HUES6 (cell line): ENCODE data around the gene USP54.

Experiments used
- H3K27ac ChIP-seq: 2 replicates; pipeline ENCODE4 v1.7.0; 2013; ENCODE audit warnings: low read depth, mild to moderate bottlenecking, low read length, inconsistent platforms
- H3K27me3 ChIP-seq: 2 replicates; pipeline ENCODE4 v1.6.1; 2013; ENCODE audit warnings: low read length; ENCODE audit not compliant: control insufficient read depth, insufficient read depth
- H3K36me3 ChIP-seq: 2 replicates; pipeline ENCODE4 v1.6.1; 2013; ENCODE audit warnings: low read length; ENCODE audit not compliant: control insufficient read depth, insufficient read depth
- H3K4me1 ChIP-seq: 2 replicates; pipeline ENCODE4 v1.6.1; 2013; ENCODE audit warnings: low read length; ENCODE audit not compliant: control insufficient read depth, insufficient read depth
- H3K4me3 ChIP-seq: 2 replicates; pipeline ENCODE4 v1.5.1; 2013; ENCODE audit warnings: low read depth, low read length
- H3K9ac ChIP-seq: one replicate; pipeline ENCODE4 v1.6.1; 2013; ENCODE audit warnings: mild to moderate bottlenecking, low read length
- H3K9me3 ChIP-seq: 2 replicates; pipeline ENCODE4 v1.6.1; 2013; ENCODE audit warnings: low read depth, low read length; ENCODE audit not compliant: control insufficient read depth, insufficient read depth

The USP54 gene

DNA sequence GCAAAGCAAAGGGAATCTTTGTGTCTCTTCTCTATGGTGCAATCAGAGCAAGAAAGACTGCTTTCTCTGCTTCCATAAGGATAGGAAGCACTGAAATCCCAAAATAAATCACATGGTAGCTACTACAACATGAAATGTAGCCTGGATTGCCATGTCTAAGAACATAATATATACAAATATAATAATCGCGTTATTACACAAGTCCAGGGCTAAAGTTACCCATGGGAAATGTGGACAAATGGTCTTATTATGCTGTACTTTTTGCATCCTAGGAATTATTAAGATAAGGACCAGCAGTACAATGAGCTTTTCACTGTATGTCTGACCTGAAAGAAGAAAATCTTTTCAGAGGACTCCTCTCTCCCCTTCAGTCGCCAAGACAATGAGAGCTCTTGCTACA, 71.8 kb downstream of the USP54 start:
- Histone ChIP-seq H3K27ac (no peak overlapping the region), H3K4me1 (no peaks in the 10 kb centered on the region), H3K36me3 (peaks cover 80% of the 10 kb centered on the region), H3K4me3 (no peak overlapping the region), H3K27me3 (no peaks in the 10 kb centered on the region), H3K9ac (no peak overlapping the region), H3K9me3 (no peaks in the 10 kb centered on the region)

DNA sequence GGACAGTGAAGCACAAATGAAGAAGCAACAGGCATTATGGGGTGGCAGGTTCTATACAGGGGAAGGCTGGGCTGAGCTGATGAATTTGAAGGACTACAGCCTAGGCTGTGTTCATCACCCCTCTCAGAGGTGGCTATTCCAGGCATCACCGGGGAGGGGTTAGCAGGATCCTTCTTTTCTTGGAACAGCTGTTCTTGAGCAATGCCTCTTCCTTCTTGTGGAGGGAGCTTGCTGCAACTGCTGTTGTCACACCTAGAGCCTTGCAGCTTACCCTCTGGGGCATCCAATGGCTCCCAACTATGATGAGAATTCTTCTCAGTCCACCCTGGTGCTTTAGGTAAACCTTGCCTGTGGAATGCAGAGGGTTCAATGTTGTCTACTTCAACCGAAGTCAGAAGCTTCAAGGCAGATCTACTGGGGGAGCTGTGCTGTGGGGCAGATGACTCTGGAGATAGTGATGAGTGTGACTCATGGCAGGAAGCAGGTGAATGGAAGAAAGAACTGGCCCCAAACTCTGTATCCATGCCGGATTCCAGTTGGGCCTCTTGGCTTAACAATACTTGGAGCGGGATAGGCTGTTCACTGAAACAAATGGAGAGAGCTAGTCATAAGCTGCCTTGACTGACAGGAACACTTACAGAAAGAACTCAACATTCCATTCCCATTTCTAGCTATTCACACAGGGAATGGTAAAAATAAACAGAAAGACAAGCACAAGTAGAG, 73.8 kb downstream of the USP54 start:
- no peak overlapping the region for H3K9ac ChIP-seq
- peaks cover 70% of the 10 kb centered on the region for H3K36me3 ChIP-seq
- no peak overlapping the region for H3K27ac ChIP-seq
- H3K27me3 ChIP-seq: no peaks in the 10 kb centered on the region
- no peak overlapping the region for H3K4me3 ChIP-seq
- H3K9me3 ChIP-seq: no peaks in the 10 kb centered on the region
- no peaks in the 10 kb centered on the region for H3K4me1 ChIP-seq

DNA sequence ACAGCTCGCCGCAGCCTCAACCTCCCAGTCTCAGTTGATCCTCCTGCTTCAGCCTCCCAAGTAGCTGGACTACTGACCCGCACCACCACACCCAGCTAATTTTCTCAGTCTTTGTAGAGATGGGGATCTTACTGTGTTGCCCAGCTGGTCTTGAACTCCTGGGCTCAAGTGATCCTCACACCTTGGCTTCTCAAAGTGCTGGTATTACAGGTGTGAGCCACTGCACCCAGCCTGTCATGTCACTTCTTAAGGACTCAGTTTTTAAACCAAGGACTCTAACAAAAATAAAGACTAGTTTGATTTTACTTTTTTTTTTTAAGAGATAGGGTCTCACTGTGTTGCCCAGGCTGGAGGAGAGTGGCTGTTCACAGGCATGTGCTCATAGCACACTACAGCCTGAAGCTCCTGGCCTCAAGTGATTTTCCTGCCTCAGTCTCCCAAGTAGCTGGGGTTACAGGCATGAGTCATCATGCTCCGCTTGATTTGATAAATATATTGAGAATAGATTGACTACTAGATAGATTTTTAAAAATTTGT, 78.9 kb downstream of the USP54 start:
- Histone ChIP-seq H3K4me1 (no peaks in the 10 kb centered on the region), H3K9ac (no peak overlapping the region), H3K27me3 (no peaks in the 10 kb centered on the region), H3K36me3 (peaks cover 24% of the 10 kb centered on the region), H3K27ac (no peak overlapping the region), H3K9me3 (no peaks in the 10 kb centered on the region), H3K4me3 (no peak overlapping the region)

DNA sequence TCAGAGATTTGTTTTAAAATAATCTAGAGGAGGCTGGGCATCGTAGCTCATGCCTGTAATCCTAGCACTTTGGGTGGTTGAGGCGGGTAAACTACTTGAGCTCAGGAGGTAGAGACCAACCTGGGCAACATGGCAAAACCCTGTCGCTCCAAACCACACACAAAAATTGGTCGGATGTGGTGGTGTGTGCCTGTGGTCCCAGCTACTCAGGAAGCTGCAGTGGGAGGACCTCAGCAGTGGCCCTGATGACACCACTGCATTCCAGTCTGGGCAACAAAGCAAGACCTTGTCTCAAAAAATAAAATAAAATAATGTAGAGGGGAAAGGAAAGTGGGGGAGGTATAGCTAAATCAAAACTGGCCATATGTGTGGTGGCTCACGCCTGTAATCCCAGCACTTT, 81.4 kb downstream of the USP54 start:
- Histone ChIP-seq H3K27ac (no peak overlapping the region), H3K9ac (no peak overlapping the region), H3K4me1 (peaks cover 7% of the 10 kb centered on the region), H3K27me3 (no peaks in the 10 kb centered on the region), H3K36me3 (peaks cover 8% of the 10 kb centered on the region), H3K9me3 (no peaks in the 10 kb centered on the region), H3K4me3 (no peak overlapping the region)

DNA sequence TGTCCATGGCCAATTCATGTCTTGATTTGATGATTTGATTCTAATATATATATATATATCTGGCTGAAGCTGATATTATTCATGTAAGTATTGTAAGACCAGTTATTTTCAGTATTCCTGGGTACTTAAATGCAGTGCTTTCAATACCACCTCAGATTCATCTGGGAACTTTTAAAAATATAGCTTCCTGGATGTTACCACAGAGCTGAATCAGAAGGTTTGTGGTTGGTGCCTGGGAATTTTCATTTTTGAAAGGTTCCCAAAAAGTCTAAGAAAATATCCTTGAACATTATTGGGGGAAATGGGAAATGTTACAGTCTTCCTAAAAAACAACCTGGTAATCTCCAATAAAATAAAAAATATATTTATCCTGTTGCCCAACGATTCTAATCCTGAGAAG, 84.7 kb downstream of the USP54 start:
- peak overlapping the region; percentile 80; the same call in 1 of the 2 replicates for H3K27ac ChIP-seq
- peaks cover 7% of the 10 kb centered on the region for H3K4me1 ChIP-seq
- peaks cover 21% of the 10 kb centered on the region for H3K36me3 ChIP-seq
- no peak overlapping the region for H3K9ac ChIP-seq
- no peak overlapping the region; the same call in 1 of the 2 replicates for H3K4me3 ChIP-seq
- no peaks in the 10 kb centered on the region for H3K27me3 ChIP-seq
- no peaks in the 10 kb centered on the region for H3K9me3 ChIP-seq

DNA sequence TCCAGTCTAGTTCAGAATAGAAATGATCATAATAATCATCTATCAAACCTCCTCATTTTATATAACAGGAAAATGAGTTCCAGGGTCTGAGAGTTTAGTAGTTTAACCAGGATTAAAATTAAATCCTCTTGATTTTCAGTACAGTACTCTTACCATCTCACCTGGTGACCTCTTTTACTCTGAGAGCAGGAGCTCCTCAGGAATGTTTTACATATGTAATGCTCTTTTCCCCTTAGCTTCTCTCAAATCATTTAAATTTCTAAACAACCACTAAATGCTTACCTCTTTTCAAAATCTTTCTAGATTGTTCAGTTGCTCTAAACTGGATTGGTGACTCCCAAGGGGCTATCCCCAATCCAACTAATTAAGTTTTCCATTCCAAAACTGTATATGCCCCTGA, 85.1 kb downstream of the USP54 start:
- H3K9me3 ChIP-seq: no peaks in the 10 kb centered on the region
- no peak overlapping the region for H3K9ac ChIP-seq
- H3K4me3 ChIP-seq: no peak overlapping the region; the same call in 1 of the 2 replicates
- H3K4me1 ChIP-seq: peaks cover 7% of the 10 kb centered on the region
- H3K27ac ChIP-seq: peak overlapping the region; percentile 80; the same call in 1 of the 2 replicates
- H3K36me3 ChIP-seq: peaks cover 21% of the 10 kb centered on the region
- no peaks in the 10 kb centered on the region for H3K27me3 ChIP-seq

DNA sequence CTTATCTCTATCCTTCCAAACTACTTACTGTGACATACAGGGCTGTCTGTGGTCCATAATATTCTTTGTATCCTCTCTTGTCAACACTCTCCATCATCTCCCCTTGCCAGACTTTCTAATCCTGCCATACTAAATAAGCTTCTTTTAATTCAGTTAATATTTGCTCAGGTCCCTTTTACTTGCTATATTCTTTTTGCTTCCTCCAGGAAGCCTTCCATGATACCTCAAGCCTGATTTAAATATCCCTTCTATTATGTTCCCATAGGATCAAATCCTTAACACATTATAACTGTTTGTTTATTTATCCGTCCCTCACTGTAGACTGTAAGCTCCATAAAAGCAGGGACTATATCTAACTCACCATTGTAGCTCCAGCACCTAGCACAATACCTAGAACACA, 88.1 kb downstream of the USP54 start:
- no peak overlapping the region for H3K9ac ChIP-seq

DNA sequence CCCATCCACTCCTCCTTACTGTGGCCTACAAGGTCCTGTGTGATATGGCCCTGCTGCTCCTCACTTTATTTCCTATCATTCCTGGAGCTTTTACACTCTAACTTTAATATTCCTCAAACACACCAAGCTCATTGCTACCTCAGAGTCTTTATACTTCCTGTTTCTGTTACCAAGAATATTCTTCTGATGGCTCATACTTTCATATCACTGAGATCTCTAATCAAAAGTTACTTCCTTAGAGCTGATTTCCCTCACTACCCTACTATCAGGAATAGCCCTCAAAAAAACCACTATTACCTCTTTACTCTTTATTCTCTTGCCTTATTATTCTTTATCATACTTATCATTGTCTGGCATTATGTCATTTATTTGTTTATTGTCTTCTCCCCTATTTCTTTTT, 89.5 kb downstream of the USP54 start:
- no peaks in the 10 kb centered on the region for H3K27me3 ChIP-seq
- H3K4me3 ChIP-seq: no peak overlapping the region
- H3K4me1 ChIP-seq: peaks cover 9% of the 10 kb centered on the region
- no peak overlapping the region for H3K27ac ChIP-seq
- H3K9ac ChIP-seq: no peak overlapping the region
- no peaks in the 10 kb centered on the region for H3K9me3 ChIP-seq
- H3K36me3 ChIP-seq: peaks cover 57% of the 10 kb centered on the region

More for the DNA sequence above, 88.1 kb downstream of the USP54 start:
- no peaks in the 10 kb centered on the region for H3K27me3 ChIP-seq
- H3K4me3 ChIP-seq: no peak overlapping the region
- peaks cover 46% of the 10 kb centered on the region for H3K36me3 ChIP-seq
- H3K4me1 ChIP-seq: peaks cover 7% of the 10 kb centered on the region
- H3K9me3 ChIP-seq: no peaks in the 10 kb centered on the region
- no peak overlapping the region for H3K27ac ChIP-seq

DNA sequence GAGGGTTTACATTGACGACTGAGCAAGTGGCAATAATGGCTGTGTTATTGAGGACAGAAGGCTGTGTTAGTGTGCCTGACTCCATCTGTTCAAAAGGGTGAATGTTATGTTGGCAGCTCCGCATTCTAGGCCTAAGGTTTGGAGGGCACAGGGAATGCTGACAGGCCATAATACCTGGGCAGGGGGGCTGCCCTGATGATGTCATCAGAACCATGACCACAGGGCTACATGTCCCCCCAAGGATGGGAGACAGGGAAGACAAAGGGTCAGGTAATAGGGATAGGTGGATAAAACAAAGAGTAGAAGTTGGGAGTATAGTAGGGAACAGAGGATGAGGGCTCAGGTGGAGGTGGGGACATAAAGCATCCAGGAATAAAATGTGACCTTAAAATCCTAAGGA, 93.5 kb downstream of the USP54 start:
- Histone ChIP-seq H3K36me3 (peaks cover 36% of the 10 kb centered on the region), H3K9ac (no peak overlapping the region), H3K4me3 (no peak overlapping the region), H3K27ac (no peak overlapping the region), H3K27me3 (no peaks in the 10 kb centered on the region), H3K4me1 (peaks cover 11% of the 10 kb centered on the region), H3K9me3 (no peaks in the 10 kb centered on the region)

DNA sequence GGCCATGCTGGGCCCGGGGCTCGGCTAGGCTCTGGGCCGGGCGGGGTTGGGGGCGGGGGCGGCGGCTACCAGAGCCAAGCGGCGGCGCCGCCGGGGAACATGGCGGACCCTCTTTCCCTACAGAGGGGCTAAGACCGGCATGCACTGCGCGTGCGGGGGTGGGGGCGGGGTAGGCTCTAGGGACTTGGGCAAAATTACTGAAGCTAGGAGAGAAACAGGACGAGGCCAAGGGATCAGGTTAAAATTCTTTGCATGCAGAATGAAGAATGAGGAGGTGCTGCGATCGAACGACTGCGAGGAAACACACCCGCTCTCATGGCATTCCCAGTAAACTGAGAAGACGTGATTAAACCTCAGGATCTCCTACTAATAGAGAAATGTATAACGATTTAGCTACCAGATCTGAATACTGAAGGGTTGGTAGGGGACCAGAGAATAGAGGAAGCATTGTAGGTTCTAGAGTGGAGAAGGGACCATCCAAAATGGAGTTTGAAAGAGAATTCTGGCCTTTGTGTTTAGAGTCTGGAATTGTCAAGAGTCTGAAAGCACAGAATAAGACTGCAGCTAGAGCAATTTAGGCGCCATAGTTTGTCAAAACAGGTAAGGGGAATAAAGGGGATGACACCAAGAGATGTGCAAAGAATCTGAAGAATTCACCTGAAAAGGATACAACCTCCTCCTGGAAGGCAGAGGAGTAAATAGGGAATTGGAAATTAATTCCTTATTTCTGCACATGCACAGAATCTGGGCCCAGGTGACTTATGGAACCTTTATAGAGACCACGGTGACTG, 95.1 kb downstream of the USP54 start, which contains the start of gene PPP3CB:
PPP3CB (minus strand) TSS at position 141 of the 791 bp plus-strand sequence; CDS start at position 6, 135 bp downstream.
- peaks cover 36% of the 10 kb centered on the region for H3K36me3 ChIP-seq
- H3K9ac ChIP-seq: peak within 1 kb of the TSS; percentile 90
- H3K9me3 ChIP-seq: no peaks in the 10 kb centered on the region
- peak within 1 kb of the TSS; percentile 98 for H3K4me3 ChIP-seq
- H3K4me1 ChIP-seq: peaks cover 11% of the 10 kb centered on the region
- H3K27ac ChIP-seq: peak within 1 kb of the TSS; percentile 80; the same call in 1 of the 2 replicates
- H3K27me3 ChIP-seq: no peaks in the 10 kb centered on the region
